Measurements from ENCODE around the gene LRRC10B.

Gene LRRC10B

DNA sequence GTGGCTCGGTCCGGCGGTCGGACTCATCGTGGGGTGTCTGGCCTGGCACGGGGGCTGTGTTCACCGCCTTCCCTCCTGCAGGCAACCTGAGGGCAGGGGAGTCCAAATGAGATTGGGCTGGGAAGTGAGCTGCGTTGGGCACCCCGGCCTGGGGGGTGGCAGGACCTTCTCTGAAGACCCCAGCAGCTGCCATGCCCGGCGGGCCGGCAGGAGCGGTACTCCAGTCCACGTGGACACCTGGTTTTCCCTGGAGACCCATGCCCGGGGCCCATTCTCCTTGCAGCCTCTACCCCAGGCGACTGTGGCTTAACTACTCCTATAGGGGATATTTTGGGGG, 24.5 kb downstream of the LRRC10B start:
- DNase-seq, result no peak

DNA sequence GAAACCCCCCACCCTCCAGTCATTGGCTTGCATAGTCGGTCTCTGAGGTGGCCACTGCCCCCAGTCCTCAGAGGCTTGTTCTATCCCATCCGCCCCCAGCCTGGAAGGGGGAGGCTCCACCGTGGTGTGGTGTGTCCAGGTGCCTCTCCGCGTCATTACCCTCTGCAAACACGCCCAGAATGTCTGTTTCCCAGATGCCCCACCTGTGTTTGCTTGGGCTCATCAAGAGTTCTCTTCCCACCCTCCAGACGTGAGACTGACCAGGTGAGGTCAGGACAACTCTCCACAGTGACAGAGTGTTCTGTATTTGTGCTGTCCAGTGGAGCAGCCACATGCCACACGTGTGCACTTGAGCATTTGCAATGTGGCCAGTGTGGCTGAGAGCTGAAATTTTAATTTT, 24.9 kb downstream of the LRRC10B start:
- DNase-seq, result no peak

DNA sequence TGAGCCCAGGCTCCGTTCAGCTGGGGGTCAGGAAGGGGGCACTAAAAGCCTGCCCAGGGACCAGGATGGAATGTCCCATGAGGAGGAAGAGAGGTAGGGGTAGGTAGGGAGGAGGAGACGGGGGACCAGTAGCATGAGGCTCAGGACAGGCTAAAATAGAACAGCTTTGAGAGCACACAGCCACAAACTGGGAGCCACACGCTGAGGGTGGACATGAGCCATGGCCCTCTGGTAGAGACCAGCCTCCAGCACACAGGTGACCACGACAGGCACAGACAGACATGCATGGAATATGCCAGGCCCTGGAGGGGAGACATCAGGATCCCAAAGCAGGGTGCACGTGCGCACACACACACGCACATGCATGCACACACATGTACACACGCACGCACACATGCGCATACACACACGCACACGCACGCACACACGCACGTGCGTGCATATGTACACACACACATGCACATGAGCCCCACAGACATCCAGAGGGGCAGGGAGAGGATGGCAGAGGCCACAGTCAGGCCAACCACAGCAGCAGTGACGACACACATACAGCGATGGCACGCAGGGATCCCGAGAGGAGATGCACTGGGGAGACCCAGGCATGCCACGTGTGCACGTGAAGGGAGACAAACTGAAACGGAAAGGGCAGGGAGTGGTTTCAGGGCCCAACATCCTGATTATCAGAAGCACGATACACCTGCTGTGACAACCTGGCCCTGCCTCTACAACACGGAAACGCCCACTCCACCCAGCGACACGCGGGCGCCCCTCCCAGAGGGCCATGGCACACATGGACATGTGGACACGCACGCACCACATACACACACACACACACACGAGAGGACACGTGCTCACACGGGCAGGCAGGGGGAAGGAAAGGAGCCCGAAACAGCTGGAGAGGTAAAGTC, 25.7 kb downstream of the LRRC10B start:
- DNase-seq, result no peak

DNA sequence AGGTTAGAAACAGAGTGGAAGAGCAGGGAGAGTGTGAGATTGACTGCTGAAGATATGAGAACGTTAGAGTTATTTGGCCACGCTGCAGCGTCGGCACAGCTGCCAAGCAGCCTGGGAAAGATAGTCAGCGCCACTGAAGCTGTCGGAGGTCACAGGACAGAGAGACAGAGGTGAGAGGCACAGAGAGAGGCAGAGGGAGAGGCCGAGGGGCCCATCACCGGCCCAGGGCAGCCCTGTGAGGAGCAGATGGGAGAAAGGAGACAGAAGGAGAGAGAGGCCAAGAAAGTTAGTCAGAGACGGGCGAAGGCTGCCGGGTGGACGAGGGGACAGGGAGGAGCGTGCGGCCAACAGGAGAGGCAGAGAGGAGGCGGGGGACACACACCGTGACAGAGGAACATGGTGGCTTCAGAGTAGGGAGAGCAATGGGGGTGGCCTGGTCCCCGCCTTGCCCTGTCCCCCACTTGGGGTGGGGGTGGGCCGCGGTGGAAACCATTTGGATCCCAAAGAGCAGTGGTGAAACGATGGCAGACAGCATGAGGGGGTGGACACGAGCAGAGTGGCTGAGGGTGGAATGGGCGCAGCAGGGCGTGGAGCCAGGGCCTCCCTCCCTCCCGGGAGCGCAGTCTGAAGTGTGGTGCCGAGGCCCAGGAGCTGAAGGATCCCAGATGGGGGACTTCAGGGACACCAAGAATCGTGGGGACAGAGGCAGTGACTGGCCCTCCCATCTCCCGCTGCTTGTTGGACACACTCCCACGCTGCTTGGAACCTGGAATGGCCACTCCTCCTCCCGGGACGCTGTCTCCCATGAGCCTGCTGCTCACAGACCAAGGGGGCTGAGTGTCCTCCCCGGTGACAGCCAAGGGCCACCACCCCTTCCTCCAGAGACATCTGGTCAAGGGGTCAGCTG, 26.6 kb downstream of the LRRC10B start:
- no peak for DNase-seq

DNA sequence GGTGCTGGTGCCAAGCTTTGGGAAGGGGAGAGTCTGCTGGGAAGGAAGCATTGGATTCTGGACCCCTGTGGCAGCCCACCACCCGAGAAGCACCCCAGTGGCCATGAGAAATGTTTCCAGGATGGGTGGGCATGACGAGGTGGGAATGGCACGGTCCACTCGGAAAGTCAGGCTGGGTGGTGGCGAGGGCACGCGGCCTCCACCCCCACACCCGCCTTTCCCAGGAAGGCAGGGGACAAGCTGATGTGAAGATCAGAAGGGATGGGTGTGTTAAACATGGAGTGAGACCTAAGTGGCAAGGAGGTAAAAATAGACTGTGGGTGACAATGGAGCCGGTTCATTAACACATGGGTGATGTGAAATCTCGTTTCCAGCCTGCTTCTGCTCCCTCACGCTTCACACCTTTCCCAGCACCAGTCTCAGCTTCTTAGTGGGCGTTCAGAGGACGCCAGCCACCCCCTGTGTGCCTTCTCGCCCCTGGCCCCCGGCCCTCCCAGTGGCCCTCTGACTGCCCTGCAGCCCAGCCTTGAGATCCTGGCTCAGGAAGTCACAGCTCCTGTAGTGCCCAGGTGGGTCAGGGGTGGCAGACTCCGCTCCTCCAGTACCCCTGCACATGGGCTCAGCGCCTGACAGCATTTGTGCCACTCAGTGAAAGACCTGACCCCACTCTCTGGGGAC, 27.6 kb downstream of the LRRC10B start:
- DNase-seq, result no peak

DNA sequence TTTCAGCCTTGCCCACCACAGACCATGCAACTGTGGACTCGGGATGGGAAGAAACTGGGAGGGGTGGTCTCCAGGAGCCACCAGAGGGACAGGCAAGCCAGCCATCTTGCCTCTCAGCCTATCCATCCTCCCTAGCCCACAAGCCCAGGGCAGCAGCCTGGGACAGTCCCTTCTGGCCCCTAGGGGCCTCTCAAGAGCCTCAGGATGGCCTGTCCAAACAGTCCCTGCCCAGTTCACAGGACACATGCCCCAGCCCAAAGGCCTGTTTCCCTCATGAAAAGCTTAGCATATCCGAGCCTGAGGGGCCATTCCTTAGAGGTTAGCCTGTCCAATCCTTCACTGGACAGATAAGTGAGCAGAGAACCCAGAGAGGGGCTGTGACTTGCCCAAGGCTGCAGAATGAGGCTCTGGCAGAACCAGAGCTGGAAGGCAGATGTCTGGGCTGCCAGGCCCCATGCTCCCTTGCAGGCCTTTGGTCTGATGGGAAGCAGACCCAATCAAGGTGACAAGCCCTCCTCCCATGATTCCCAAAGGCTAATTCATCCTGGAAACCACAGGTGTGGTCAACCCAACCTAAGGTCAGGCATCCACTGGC, 28.2 kb downstream of the LRRC10B start:
- no peak for DNase-seq

DNA sequence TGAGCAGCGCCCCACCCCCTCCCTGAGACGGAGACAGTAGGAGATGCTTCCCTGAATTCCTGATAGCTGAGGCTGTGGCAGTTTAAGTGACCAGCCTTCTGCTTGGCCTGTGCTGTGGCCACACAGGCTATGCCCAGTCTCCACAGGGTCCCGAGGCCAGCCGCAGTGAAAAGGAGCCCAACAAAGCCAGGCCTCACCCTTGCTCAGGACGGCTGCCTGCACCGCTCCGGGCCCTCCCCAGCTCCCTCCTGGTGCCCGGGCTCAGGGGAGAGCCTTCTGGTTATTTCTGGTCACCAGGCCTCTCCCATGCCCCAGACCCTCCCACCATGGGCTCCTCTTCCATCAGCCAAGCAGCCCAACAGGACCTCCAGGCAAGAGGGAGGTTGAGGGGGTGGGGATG, 28.8 kb downstream of the LRRC10B start:
- DNase-seq, result no peak

DNA sequence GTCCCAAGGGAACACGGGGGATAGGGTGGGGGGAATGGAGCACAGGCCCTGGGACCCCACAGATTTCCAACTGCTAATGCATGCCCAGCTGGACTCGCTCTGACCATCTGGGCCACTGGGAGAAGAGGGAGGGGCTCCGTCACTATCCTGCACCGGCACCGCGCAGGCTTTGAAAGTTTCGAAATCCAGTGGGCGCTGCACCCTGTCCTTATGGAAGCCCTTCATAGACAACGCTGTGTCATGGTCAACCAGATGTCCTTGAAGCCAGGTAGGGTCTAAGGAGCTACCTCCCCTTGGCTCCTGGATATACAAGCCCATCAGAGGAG, 30.1 kb downstream of the LRRC10B start:
- DNase-seq, result no peak

DNA sequence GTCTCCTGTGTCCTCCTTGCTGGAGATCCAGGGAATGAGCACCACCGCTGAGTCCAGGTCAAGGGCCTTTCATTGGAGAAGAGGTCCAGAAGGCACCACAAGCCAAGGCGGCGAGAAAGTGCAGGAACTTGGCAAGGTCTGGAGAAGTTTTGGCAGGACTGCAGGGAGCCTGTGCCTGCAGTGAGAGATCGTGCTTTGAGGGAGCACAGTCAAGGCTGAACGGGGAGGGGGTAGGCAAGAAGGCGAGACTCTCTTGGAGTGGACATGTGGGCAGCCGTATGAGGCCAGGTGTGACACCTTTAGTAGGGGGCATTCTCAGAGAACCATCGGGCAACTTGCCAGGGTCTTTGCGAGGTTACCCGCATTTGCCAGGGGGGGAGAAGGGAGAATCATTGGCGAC, 30.5 kb downstream of the LRRC10B start:
- no peak for DNase-seq

DNA sequence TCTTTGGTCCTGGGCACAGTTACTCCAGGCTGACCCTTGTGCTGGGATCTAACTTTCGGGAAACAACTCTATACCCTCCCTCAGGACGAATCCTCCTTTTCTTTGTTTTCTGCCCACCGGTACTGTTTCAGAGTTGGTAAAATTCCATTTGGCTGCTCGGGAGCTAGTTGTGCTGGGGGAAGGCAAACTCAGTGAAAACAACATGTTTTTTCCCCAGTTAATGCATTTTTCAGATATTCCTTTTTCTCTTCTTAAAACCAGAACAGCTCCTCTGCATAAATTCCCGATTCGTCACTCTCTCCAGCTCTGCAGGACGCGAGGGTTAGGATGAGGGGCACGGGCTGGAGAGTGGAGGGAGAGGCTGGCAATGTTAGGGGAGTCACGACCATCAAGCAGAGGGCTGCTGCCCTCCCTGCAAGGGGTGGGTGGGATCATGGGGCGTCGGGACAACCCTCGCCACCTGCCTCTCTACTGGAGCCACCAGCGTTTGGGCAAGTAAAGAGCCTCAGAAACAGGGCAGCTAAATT, 31.3 kb downstream of the LRRC10B start:
- no peak for DNase-seq

DNA sequence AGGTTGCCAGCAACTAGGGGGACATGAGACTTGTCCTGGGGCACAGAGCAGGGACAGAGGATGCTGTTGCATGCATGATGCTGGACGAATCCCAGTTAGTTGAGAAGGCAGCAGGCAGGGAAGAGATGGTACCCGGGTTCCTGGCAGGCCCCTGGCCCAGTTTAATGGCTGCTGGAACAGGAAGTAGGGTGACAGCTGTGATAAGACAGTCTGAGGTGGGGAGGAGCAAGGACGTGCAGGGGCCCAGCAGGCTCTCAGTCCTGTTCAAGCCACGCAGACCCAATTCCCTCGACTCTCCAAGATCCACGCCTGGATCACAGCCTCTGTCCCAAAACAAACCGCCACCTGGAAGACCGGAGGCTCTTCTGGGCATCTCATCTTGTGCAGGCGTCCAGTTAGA, 32.0 kb downstream of the LRRC10B start:
- DNase-seq, result no peak

DNA sequence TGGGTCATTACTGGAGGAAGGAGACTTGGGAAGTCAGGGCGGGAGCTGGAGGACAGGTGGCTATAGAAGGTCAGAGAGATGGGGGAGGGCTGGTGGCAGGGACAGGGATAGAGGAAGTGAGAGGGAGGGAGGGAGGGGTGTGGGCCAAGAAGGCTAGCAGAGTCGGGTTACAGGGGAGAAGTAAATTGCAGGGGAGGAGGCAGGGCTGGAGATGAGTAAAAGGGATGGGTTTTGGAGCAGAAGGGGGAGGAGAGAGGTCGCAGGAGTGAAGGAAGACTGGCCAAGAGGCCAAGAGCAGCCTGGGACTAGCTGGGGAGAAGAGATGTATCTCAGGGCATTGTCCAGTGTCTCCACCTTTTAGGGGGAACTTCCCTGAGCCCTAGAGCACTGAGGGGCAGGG, 33.0 kb downstream of the LRRC10B start:
- no peak for DNase-seq

DNA sequence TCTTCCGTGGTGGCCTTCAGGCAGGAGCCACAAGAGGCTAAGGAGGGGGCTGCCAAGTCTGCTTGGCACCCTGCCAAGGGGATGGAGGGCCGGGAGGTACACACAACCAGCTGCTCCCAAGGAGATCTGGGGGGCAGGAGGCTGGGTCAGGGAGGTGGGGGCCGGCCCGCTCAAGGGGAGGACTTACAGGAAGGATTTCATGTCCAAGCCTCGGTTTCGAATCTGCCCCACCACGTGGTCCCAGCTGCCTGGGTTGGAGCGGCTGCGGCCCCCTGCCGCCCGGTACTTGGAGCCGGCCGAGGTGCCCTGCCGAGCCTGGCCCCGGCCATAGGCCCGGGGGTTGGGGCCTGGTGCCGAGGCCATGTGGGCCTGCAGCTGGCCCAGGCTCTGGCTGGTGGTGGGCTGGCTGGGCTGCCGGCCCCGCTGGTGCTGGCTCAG, 33.5 kb downstream of the LRRC10B start:
- no peak for DNase-seq

DNA sequence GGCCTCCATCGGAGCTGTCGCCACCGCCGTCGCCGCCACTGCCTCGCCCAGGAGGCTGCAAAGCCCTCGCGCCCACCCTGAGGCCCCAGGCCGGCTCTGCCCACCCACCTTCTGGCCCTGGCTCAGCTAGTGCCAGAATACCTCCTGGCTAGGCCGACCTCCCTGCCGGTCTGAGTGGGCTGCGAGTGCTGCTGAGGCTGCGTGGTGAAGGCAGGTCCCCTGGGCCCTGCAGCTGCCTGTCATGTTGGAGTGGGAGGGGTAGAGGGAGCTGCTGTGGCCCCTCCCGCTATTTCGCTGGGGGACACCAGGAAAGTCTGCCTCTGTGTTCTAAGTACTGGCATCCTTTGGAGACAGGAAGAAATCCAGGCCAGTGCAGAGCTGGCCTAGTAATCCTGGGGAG, 34.2 kb downstream of the LRRC10B start:
- no peak for DNase-seq

DNA sequence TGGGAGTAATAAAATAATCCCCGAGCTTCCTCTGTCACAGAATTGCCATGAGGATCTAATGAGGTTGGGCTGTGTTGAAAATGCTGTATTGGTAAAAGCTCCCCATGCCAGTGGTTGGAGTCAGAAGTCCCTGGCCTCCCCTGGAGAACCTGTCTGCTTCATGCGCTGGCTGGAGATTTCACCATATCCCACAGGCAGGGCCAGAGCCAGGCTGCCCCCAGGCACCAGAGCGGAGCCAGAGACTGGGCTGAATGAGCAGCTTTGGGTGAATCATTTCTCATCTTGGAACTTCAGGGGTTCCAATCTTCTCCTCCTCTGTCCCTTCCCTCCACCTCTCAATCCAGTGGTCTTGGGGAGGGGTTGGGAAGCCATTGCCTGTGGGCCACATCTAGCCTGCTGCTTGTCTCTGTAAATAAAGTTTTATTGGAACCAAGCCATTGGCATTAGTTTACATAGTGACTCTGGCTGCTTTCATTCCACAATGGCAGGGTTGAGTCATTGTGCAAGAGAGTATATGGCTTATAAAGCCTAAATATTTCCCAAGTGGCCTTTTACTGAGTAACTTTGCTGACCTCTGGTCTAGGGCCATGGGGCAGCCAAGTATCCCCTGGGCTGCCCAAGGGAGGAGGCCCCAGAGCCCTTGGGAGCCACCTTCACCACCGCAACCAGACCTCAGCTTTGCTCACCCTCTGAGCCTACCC, 35.2 kb downstream of the LRRC10B start:
- no peak for DNase-seq

DNA sequence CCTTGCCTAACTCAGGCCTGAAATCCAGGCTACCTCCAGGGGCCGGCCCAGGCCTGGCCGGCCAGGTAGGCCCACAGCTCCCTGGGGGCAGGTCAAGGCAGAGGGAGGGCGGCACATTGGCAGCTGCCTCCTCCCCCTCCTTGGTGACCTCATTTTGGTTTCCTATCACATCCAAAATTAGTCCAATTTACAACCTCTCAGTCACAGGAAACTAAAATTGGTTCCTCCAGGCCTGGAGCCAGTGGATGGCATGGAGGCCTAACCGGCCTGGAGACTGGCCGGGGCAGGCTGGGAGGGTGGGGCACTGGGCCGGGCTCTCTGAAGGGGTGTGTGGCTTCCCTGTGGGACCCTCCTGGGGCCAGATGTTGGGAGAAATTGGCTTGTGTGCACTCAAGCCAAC, 35.9 kb downstream of the LRRC10B start:
- DNase-seq, result no peak

DNA sequence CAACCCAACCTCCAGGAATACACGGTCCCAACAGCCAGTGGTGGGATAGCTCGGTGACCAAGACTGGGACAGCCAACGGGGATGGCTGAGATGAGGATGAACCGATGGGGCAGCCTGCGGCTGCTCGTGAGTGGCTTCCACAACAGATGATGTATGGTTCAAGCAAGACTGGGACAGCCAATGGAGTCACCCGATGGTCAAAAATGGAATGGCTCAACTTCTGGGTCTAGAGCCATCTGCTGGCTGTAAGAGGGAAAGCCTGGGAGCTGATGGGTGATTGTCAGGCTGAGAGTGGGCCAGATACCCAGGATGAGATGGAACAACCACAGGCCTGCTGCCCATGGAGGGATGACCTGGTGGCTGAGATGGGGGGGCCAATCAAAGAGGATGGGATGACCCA, 36.8 kb downstream of the LRRC10B start:
- no peak for DNase-seq

DNA sequence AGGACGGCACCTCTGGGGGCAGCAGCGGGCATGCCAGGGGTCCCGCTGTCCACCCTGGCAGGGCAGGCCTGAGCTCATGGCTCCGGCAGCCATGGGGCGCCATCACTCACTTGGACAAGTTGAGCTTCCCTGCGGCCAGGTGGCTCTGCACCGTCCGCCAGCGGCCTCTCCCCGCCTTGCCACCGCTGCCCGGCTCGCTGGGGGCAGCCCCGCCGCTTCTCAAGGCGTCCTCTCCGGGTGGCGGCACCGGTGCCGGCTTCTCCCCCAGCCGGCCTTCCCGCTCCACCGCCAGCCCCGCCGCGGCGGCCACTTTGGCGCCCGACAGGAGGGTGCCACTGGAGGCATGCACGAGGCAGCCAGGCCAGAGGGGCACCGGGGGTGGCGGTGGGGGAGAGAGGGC, 37.4 kb downstream of the LRRC10B start:
- no peak for DNase-seq

DNA sequence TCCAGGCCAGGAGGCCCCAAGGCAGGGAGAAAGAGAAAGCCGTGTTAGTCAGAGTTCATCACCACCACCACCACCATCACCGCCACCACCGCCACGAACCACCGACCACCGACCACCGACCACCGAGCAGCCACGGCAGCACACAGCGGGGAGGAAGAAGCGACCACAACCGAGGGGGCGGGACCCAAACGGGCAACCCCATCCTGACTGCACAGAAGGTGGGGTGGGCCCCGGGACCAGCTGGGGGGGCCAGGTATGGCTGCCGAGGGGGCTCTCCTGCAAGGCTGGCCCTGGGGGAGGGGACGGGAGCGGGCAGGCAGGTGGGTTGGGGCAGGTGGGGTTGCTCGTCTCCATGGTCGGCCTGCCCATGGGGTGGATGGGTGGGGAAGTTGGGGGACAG, 38.1 kb downstream of the LRRC10B start:
- DNase-seq, result no peak

DNA sequence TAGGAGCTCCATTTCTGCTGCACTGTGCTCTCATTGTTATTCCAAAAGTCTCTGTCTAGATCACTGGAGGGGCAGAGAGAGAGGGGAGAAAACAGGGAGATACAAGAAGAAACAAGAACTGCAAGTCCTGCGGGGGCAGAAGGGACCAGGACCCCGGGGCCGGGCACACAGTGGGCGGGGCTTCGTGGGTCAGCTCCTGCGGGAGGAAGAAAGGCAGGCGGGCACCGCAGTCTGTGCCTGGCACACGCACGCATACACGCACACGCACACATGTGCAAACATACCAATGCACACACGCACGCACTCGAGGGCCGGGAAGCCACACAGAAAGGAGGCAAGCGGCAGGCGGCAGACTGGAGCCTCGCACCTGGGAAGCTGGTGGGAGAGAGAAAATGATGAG, 38.7 kb downstream of the LRRC10B start:
- DNase-seq, result no peak

DNA sequence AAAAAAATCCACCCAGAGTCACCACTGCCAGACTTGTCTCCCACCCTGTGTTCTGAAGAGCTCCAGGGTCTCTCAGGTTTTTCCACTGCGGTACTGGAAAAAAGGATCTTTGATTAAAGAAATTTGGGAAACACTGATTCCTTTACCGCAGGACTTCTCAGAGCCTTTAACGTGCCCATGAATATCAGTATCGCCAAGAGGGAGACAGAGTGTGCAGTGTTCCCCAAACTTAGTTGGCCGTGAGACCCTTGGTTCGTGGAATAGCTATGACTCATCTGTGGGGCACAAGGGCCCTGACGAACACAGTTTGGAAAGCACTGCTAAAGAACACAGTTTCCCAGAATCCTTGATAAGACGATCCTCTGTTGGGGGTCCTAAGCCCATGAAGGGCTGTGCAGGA, 40.6 kb downstream of the LRRC10B start:
- no peak for DNase-seq
